Activated T-cell treated with anti-CD3 and anti-CD28 coated beads for 4 hours (primary cell): ENCODE results near the gene OAS1.
A peak's percentile ranks its signal among the peaks of the same experiment; 100 is the strongest.

ENCODE experiments used
- DNase-seq: peaks from one replicate; pipeline ENCODE4 v3.0.0-alpha.2; 2020

OAS1 gene

DNA sequence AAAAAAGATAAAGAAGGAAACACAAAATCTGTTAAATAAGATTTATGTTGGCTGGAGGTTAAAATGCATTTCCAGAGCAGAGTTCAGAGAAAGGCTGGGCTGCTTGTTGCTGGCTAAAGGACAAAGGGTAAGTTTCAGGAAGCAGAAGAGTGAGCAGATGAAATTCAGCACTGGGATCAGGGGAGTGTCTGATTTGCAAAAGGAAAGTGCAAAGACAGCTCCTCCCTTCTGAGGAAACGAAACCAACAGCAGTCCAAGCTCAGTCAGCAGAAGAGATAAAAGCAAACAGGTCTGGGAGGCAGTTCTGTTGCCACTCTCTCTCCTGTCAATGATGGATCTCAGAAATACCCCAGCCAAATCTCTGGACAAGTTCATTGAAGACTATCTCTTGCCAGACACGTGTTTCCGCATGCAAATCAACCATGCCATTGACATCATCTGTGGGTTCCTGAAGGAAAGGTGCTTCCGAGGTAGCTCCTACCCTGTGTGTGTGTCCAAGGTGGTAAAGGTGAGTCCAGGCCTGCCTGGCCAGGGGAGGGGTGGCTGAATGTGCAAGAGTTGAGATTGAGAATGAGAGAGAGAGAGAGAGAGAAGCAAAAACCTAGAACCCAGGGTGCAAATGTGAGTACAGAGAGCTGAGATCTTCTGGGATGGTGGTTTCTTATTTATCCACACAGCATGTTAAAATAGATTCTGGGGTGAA is at the start of gene OAS1:
TSS of gene OAS1 (plus strand) at position 251 of the 703 bp plus-strand sequence. CDS start at position 329, 78 bp downstream.
- DNase-seq: peak; percentile 20

DNA sequence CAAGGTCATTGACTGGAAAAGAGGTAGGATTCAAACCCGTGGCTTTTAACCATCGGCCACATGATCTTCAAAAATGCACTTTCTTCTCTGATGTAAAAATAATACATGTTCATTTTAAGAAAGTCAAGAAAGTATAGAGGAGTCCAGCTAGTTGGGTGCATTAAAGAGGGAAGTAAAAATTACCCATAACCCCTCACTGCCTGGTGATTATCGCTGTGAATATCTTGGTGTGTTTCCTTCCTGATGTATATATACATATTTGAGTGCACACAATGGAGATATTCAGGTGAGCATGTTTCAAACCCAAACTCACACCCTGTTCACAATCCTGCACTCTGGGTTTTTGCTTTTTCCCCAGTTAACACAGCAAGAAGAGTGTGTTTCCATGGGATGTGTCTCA is 47.5 kb upstream of the OAS1 start:
- DNase-seq: no peak

DNA sequence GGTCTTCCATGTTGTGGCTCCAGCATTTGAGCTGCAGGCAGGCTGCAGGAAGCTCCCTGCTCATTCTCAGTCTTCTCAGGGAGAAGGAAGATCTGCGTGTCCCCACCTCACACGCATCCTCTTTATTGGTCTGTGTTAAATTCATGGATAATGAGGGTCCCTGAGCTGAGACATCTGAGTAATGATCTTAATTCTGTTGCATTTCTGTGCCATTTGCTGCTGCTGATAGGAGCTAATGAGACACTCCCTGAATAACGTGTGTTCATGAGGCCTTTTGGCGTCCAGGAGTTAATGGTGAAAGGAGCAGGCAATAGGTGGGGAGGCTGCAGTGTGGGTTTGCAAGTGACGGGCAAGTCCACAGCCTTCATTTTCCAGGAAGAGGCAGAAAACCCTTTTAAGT is 46.6 kb upstream of the OAS1 start:
- DNase-seq: no peak

DNA sequence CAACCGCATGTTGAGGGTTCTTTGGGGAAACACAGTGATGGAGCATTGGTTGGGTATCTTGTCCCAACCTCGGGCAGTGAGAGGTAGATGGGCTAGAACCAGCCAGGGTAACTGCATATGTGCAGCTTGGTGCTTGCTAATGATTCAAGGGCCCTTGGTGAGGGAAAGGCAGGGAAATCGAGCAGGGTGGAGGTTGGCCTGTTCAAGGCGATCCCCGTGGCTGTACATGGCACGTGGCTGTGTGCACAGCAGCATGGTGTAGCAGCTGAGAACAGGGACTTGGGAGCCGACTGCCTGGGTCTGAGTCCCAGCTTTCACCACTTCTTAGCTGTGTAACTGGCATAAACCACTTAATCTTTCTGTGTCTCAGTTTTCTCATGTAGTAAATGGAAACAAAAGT is 45.5 kb upstream of the OAS1 start:
- DNase-seq: no peak

DNA sequence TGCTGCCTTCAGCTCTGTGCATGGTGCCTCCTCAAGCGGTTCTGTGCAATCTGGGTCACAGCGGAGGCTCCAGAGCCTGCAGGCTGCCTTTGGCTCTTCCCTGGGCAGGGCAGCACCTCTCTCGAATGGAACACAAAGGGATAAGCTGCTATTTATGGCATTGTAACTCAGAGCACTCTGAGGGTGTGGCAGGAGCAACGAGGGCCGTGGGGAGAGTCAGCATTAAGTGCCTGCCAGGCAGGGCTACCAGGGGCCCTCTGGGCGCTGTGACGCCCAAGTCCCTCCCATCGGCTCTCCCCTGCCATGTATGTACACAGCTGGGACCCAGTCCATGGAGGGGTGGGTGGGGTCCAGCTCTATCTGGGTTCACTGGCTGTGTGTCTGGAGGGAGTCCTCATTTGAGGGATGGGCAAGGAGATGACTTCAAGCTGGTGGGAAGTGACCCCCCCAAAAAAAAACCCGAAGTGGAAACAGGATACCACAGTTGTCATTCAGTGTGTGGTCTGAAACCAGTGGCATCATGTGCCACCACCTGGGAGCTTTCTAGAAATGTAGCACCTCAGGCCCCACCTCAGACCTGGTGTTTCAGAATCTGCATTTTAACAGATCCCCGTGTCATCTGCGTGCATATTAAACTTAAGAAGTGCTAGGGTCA is 44.0 kb upstream of the OAS1 start:
- DNase-seq: no peak

DNA sequence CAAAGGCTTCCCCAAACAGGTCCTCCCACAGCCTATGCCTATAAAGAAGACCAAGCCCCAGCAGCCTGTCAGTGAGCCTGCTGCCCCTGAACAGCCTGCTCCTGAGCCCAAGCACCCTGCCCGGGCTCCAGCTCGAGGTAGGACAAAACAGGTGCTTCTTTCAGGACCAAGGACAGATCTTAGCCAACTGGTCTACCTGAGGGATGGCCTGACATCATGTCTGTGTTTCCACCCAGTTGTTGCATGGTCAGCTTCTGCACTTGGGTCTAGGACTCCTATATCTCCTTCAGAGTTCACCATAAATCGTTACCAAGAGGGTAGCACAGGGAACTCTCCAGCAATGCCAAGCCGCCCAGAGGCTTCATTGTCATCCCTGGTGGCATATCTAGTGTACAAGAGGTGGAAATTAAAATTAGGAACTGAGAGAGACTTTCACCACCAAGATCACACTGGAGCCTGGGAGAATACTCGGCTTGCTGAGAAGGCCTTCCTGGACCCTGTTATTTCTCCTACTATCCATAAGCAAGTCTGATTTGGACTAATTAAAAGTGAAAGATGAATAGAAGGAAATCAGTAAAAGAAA is 38.2 kb upstream of the OAS1 start:
- DNase-seq: no peak

DNA sequence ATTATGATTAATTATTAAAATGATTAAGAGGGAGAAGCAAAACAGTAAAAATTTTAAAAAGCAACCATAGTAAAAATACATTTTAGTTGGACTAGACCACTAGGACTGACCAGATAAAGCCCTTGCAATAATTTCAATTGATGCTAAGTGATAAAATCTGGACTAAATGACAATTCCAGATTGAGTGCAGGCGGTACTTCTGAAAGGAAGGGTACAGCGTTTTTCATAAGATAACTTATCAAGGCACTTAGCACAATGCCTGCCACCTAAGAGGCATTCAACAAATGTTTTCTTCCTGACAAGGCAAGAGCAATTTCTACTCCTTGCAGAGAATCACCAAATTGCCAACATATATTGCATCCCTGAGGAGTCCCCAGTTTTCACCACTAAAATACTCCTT is 37.7 kb upstream of the OAS1 start:
- DNase-seq: no peak

DNA sequence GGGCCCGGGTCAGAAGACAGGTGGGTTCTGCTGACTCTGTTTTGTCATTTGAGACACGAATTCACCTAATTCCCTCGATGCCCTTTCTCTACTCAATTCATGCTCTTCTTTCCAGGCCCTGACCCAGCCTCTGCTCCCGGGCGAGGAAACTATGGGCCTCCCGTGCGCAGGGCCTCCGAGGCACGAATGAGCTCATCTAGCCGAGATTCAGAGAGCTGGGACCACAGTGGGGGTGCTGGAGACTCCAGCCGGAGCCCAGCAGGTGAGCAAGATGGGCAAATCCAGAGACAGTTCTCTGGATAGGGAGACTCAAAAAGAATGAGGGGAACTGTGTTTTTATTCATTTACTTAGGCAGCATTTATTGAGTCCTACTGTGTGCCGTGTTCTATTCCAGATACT is 37.0 kb upstream of the OAS1 start:
- no peak for DNase-seq

DNA sequence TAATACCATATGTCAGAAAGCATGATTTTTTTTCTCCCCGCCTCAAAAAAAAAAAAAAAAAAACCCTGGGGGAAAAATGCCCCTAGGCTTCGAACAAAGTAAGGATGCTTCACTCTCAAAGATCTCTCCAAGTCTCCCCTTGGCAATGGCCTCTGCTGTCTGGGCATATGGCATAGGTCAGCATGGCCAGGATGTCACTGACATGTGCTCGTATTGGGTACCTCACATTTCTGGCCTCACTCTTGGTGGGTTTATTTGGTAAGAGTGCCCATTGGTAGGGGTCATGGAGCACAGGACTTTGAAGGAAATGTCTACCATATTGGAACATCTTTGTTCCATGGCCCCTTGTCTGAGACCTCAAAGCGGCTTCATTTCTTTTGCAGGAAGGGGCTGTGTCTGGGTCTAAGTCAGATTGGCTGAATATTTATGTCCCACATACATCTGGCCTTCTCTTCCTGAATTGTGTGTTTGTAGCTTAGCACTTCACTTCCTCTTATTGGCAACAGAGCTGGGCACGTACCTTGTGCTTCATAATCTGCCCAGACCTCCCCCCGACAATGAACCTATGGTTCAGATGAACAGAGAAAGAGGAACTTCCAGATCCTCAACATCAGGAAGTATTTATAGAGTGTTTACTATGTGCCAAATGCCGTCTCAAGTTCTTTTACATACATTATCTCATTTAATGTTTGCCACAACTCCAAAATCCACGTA is 36.3 kb upstream of the OAS1 start:
- DNase-seq: no peak

DNA sequence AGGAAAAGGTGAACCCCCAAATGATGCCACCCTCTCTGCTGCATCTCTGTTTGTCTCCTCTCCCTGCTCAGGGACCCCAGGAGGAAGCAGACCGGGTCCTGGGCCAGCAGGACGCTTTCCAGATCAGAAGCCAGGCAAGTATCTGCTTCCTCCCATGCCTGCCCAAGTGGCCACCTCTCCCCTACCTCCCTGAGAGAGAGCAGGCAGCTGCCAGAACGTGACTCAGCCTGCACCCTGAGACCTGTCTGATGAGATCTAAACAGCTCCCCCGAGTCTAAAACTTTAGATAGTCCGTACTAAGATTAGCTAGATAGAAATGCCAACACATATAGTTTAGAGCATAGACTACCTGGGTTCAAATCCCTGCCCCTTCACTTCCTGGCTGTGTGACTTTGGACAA is 31.2 kb upstream of the OAS1 start:
- no peak for DNase-seq

DNA sequence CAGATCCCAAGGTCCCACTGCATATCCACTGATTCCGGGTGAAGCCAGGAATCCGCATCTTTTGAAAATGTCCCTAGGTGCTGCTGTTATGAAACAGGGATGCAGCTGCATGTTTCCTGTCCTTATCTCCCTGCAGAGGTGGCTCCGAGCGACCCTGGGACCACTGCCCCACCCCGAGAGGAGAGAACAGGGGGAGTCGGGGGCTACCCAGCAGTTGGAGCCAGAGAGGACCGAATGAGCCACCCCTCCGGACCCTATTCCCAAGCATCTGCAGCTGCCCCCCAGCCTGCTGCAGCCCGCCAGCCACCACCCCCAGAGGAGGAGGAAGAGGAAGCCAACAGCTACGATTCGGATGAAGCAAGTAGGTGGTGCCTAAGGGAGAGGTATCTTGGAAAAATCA is 30.3 kb upstream of the OAS1 start:
- no peak for DNase-seq

DNA sequence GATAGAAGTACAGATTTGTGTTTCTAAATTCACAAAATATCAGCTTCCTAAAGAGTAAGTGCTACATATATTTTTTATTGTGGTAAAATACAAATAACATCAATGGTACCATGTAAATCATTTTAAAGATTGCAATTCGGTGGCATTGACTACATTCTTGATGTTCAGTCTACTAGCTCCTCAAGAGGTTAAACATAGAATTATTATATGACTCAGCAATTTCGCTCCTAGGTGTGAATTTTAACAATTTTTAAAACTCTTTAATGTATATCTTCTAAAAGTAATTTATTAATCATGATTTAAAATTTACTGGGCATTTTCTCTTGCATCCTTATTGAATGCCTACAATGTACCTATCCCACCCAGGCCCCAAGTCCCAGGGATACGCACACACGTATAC is 29.8 kb upstream of the OAS1 start:
- DNase-seq: no peak

DNA sequence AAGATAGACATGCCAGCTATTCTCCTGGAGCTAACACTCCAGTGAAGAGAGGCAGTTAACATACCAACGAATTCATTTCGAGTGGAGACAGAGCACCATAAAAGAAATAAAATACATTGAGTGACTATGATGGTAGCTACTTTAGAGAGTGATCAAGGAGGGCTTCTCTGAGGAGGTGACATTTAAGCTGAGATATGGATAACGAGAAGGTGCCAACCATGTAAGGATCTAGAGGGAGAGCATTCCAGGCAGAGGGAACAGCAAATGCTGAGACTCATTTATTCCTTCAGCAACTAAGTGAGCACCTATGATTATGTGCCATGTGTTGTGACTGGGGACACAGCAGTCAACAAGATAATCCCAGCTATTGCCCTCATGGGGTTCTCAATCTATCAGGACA is 28.3 kb upstream of the OAS1 start:
- DNase-seq: no peak

DNA sequence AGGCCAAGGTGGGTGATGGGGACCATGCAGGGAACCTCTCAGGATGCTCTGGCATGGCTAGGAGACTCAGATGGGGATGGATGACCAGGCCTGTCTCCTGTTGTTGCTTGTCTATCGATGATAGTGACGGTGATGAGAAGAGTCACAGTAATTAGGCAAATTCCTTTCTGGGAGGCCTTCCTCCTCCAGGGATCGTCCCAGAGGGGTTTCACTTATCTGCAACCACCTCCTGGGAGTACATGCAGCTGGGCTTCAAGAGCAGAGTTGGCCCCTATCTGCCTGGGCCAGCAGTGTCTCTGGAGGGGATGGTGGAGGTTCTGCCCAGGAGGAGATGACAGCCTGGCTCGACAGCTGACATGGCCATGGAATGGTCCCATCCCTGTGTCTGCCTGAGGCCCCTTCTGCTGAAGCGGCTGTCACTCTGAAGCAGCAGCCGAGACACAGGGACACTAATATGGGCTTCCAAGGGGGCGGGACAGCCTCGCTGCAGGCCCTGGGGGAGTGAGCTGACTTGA is 27.5 kb upstream of the OAS1 start:
- no peak for DNase-seq

DNA sequence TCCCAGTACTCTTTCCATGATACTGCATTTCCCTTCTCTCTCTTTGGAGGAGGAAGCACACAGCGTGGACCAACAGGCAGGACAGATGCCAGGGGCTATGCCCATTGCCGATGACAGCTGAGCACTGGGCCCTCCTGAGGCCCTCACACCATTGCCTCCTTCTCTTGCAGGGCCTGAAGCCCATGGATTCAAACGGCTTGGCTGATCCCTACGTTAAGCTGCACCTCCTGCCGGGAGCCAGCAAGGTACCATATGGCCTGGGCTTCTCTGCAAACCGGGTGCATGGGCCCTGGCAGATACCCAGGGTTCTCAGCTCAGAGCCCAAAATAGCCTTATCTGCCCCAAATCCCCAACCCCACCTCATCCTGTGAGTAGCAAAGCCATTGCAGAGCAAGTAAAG is 25.2 kb upstream of the OAS1 start:
- no peak for DNase-seq

DNA sequence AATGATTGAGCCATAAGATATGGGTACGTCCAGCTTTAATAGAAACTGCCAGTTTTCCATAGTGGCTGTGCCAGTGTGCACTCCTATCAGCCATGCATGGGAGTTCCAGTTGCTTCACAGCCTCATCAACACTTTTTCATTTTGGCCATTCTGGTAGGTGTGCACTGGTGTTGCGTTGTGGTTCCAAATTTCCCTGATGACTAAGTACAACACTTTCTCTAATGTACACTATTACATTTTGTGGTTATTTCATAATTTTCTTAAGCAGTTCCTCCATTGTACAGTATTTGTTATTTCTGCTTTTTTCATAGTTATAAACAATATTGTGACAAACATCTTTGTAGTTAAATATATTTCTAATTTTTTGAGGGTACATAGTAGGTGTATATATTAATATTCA is 21.5 kb upstream of the OAS1 start:
- DNase-seq: no peak

DNA sequence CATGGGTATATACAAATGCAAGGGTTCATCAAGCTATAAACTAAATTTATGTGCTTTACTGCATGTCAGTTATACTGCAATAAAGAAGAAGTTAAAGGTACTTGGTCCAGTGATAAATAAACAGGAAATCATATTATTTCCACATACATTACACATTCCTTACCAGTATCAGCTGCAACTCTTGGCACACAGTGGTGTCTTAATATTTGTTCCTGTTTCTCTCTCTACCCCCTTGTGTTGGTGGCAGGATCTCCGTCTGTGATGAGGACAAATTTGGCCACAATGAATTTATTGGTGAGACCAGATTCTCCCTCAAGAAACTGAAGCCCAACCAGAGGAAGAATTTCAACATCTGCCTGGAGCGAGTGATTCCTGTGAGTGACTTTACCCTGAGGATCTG is 19.2 kb upstream of the OAS1 start:
- DNase-seq: no peak

DNA sequence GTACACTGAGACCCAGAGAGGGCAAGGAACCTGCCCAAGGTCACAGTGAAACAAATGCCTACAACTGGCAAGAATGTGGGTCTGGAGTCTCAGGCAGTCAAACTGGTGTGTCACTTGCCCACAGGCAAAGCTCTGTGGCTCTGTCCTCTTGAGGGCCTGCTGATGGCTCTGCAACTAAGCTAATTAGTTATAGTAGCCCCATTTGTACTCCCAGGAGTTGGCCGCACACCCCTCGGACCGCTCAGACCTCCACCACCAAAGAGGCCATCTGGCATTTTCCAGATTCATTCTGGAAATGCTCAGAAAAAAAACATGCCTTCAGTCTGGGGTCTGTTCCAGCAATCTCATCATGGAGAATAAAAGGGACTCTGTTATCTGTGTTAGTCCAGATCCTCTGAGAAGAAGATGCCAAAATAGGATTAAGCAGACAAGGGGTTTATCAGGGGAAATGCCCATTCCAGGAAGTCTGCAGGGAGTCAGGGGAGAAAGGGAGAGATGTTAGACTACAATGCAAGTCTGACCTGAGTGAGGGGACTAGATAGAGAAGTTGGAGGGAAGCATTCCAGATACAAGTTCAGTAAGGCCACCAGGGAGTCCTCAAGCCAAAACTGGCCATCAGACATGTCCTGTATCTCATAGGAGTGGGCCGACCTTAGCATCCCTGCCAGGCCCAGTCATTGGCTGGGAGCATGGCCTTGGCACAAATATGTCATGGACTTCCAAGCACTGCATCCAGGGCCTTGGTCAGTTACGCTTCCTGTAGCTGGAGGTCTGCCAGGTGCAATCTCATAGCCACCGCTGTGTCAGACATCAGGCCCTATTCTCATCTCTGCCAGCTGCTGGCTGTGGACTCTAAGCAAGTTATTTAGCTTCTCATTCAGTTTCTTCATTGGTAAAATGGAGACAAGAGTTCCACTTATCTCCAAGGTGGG is 15.4 kb upstream of the OAS1 start:
- no peak for DNase-seq

DNA sequence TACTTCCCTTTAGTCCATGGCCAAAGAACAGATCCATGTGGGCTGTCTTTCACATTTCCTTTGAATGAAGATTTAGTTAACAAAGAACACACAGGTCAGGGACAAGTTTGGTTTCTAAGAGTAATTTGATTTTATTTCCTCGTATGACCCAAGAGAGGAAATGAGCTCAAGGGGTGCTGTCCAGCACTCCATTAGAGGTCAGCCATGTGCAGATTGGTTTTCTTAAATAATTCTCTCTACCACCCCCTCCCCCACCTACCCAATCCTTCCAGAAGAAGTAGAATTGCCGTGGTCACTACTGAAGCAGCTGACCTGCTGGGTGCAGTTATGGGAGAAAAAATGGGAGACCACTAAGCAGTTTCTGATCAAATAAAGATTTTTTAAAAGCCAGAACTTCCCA is 13.9 kb upstream of the OAS1 start:
- no peak for DNase-seq

DNA sequence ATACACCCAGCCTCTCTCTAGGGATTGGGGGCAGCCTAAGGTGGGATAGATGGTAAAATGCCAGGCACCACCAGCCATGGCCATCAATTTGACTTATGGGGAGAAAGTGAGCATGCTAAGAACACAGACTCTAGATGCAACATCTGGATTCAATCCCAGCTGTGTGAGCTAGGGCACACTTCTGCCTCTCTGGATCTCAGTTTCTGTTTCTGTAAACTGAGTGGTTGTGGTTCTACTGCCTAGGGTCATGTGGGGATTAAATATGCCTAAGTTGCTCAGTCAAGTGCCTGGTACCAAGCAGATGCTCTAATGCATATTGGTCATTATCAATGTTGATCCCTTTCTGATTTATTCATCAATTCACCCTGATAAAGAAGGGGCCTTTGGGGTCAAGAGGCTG is 12.6 kb upstream of the OAS1 start:
- no peak for DNase-seq

DNA sequence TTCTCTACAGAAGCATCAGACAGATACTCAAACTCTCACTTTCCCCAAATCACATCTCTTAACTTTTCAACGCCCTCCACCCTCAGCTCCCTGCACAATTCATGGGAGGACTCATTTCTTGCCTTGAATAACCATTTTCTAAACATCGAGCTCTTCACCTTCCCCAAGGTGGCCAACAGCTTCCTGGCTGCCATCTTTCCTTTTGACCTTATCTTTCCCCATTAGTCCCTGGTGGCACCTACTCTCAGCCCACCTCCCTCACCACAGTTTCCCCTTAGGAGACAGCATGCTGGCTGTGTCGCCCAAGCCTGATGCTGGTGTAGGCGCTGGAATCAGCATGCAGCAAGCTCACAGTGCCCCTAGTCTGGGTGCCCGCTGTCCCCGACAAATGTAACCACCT is 8.4 kb upstream of the OAS1 start:
- DNase-seq: no peak

DNA sequence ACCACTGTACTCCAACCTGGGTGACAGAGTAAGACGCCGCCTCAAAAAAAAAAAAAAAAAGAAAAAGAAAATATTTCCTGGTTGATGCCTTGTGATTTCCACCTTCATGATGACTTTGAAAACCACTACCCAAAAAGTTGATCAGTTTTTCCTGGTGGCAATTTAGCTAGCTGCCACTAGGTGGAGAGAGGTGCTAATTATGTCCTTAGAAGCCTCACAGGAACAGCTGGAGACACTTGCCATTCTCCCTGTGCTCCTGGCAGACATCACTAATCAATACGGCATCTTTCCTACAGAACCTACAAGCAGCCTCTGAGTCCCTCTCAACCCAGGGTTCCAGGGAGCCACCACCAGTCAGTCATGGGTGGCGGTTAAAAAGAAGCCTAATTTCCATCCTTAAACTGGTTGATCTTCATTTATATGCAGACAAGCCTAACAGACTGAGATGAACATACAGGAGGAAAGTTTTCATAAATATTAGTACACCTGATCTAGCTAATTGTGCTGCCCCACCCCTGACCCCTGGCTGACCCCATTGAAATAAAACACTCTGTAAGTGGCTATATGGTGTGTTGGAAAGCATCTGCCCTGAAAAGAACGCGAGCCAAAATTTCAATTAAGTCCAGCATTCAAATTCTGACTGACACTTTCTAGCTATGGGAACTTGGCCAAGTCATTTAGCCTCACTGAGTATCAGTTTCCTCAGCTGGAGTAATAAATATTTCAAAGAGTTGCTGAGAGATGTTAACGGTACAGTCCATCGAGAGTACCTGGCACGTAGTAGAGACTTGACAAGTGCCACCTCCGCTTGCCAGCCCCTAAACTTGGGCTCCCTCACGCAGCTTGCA is 6.2 kb upstream of the OAS1 start:
- DNase-seq: peak; percentile 34
